Omental fat pad (tissue), 4 donors: Measurements from ENCODE around the gene WDR35. TPM values are rescaled to one million over a fixed set of nuclear protein-coding genes. Genes with fewer than 3 reads are reported as not detected.

Experiments
- ATAC-seq: fragments of 150-250 bp; one replicate; pipeline ENCODE4 v1.9.1; 2016; ENCODE audit warnings: mild to moderate bottlenecking, moderate library complexity; ENCODE audit not compliant: low FRiP score
- DNase-seq: peaks from one replicate; pipeline ENCODE4 v3.0.0-alpha.2; 2019; ENCODE audit warnings: low spot score
- CTCF ChIP-seq, 3 donors: fragments of 450-650 bp; IDR thresholded peaks; one replicate each; pipeline ENCODE4 v1.5.1; 2016 to 2017; ENCODE audit warnings: antibody characterized with exemption in 3 of 3, mild to moderate bottlenecking in 3 of 3, moderate library complexity in 2 of 3
- total RNA-seq, 4 donors: library from RNA; depleted of rRNA; stranded (reverse); fragments of >200 nt; gene quantifications; one replicate each; pipeline ENCODE4 v1.1.0, GENCODE V29; 2016

Gene WDR35
- total RNA-seq, 4 donors from 2014 or later: 6.8 to 10.6 (median 8.1) TPM

- no peak for TF ChIP-seq CTCF (IDR thresholded peaks at IDR 0.05)
- DNase-seq: no peak
- ATAC-seq: no peak
These were observed 40.3 kb upstream of the WDR35 start for GRCh38 chr2:20030224-20030623.

- ATAC-seq (no peak), DNase-seq (no peak)
These were observed 38.0 kb upstream of the WDR35 start for GRCh38 chr2:20027705-20028434.

GRCh38 chr2:20027260-20027677 is 37.4 kb upstream of the WDR35 start:
- no peak for DNase-seq
- no peak for TF ChIP-seq CTCF (IDR thresholded peaks at IDR 0.05)
- no peak for ATAC-seq

More at GRCh38 chr2:20027705-20028434, 38.0 kb upstream of the WDR35 start:
- TF ChIP-seq CTCF (IDR thresholded peaks at IDR 0.05): no peak

- ATAC-seq: no peak
- TF ChIP-seq CTCF (IDR thresholded peaks at IDR 0.05): no peak
- DNase-seq: no peak
These were observed 35.3 kb upstream of the WDR35 start for GRCh38 chr2:20025065-20025786.

- no peak for TF ChIP-seq CTCF (IDR thresholded peaks at IDR 0.05)
- no peak for ATAC-seq
- DNase-seq: no peak
These were observed 33.8 kb upstream of the WDR35 start for GRCh38 chr2:20023688-20024087.

GRCh38 chr2:20021405-20022009 is 31.6 kb upstream of the WDR35 start:
- no peak for TF ChIP-seq CTCF (IDR thresholded peaks at IDR 0.05)
- no peak for DNase-seq
- ATAC-seq: no peak
